IPS DF 6.9 (cell line): Measurements from ENCODE around the gene TP73.

Experiments used
- DNase-seq: peaks from one replicate; pipeline ENCODE4 v3.0.0-alpha.2; 2013; ENCODE audit warnings: low read depth, low spot score
- H3K27ac ChIP-seq: one replicate; pipeline ENCODE4 v1.5.1; 2013; ENCODE audit warnings: low read length, control low read depth
- H3K27me3 ChIP-seq: 2 replicates; pipeline ENCODE4 v1.6.1; 2013; ENCODE audit warnings: mild to moderate bottlenecking, low read length; ENCODE audit not compliant: control insufficient read depth, insufficient read depth
- H3K36me3 ChIP-seq: 2 replicates; pipeline ENCODE4 v1.6.1; 2013; ENCODE audit warnings: low read length; ENCODE audit not compliant: control insufficient read depth, insufficient read depth
- H3K4me1 ChIP-seq: 2 replicates; pipeline ENCODE4 v1.6.1; 2013; ENCODE audit warnings: low read length; ENCODE audit not compliant: control insufficient read depth, insufficient read depth
- H3K4me3 ChIP-seq: 2 replicates; pipeline ENCODE4 v1.5.1; 2013; ENCODE audit warnings: mild to moderate bottlenecking, low read length
- H3K9me3 ChIP-seq: 2 replicates; pipeline ENCODE4 v1.6.1; 2013; ENCODE audit warnings: low read length, inconsistent platforms; ENCODE audit not compliant: control insufficient read depth, insufficient read depth
- WGBS: extraction: QIAGEN DNeasy Blood & Tissue Kit; methylation state at CpG from one replicate; pipeline ENCODE4 v1.1.7; 2013; ENCODE audit warnings: mixed read lengths, missing lambda C conversion rate; ENCODE audit not compliant: insufficient read length, insufficient coverage; 5-methylcytosine and 5-hydroxymethylcytosine counted together

Gene TP73

DNA sequence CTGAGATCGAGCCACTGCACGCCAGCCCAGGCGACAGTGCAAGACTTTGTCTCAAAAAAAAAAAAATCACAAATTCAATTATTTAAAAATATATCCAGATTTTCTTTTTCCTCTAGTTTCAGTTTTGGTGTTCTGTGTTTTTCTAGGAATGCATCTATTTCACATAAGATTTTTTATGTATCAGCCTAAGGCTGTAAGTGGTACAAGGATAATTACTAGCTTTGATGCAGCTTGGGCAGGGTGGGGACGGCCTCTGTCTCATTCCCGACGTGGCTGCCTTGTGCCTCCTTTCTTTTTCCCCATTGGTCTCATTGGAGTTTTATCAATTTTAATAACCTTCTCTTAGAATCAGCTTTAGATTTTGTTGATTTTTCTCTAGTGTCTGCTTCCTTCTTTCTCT lies 106.8 kb downstream of the TP73 start:
- DNase-seq, result no peak
- H3K9me3 ChIP-seq, result no peaks in the 10 kb centered on the region; the same call in 1 of the 2 replicates
- H3K4me1 ChIP-seq, result no peaks in the 10 kb centered on the region
- H3K27ac ChIP-seq, result no peak overlapping the region
- no CpG with 5 or more reads among the region's 6 CpGs for WGBS
- no peaks in the 10 kb centered on the region for H3K27me3 ChIP-seq
- no peaks in the 10 kb centered on the region for H3K36me3 ChIP-seq
- H3K4me3 ChIP-seq, result no peak overlapping the region

DNA sequence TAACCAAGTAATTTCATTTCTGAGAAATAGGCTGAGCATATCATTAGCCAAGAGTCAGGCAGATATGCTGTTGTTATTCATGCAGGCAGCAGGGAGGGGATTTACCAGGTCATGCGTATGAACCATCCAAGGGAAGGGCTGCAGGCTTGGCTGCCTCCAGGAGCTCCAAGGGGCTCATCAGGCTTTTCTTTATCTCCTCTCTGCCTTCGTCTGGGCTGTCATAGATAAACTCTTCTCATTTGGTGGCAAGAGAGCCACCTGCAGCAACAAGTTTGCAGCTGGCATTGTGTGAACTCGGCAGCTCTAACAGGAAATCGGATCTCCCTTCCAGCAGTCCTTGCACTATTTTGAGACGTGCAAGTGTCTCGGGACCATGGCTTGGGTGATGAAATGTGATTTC lies 107.5 kb downstream of the TP73 start:
- no CpG with 5 or more reads among the region's 6 CpGs for WGBS
- H3K4me3 ChIP-seq, result no peak overlapping the region
- H3K27me3 ChIP-seq, result no peaks in the 10 kb centered on the region
- no peak overlapping the region for H3K27ac ChIP-seq
- H3K9me3 ChIP-seq, result no peaks in the 10 kb centered on the region; the same call in 1 of the 2 replicates
- no peaks in the 10 kb centered on the region for H3K4me1 ChIP-seq
- no peak for DNase-seq
- H3K36me3 ChIP-seq, result no peaks in the 10 kb centered on the region

- no CpG with 5 or more reads among the region's 17 CpGs for WGBS
- Histone ChIP-seq H3K4me1 (no peaks in the 10 kb centered on the region), H3K36me3 (no peaks in the 10 kb centered on the region), H3K4me3 (no peak overlapping the region), H3K9me3 (no peaks in the 10 kb centered on the region; the same call in 1 of the 2 replicates), H3K27ac (no peak overlapping the region), H3K27me3 (no peaks in the 10 kb centered on the region)
- no peak for DNase-seq
These were observed 109.1 kb downstream of the TP73 start for GRCh38 chr1:3761296-3762010.

DNA sequence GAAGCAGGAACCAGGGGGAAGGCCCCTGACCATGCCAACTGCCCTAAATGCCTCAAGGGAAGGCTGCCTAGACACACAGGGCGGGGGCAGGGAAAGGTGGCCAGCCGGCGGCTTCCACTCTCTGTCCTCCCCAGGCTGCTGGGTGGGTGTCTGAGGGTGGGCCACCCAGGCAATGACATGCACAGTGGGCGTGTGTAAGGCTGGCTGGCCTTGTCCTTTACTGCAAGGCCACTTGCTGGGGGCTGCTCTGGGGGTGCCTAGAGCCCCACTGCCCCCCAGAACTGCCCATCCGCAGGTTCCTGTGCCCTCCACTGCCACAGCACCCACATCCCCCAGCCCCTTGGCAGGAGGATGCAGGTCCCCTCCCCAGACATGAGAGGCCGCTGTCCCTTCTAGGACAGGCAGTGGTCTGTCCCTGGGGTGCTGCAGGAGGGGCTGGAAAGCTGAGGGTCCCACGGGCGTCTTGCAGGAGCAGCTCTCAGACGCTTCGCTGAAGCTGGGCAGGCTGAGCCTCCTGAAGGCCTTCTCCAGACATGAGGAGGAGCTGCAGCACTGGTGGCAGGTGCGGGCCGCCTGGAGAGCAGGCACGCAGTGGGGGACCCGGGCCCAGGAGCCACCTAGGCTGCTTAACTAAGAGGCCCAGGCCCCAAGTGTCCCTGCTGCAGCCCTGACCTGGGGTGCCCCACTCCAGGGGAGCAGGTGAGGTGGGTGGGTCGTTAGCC lies 110.0 kb downstream of the TP73 start:
- Histone ChIP-seq H3K4me3 (no peak overlapping the region), H3K4me1 (no peaks in the 10 kb centered on the region), H3K36me3 (no peaks in the 10 kb centered on the region), H3K27me3 (no peaks in the 10 kb centered on the region), H3K27ac (no peak overlapping the region), H3K9me3 (no peaks in the 10 kb centered on the region; the same call in 1 of the 2 replicates)
- no peak for DNase-seq
- no CpG with 5 or more reads among the region's 15 CpGs for WGBS

- no peak overlapping the region for H3K4me3 ChIP-seq
- H3K27ac ChIP-seq, result no peak overlapping the region
- no peak for DNase-seq
- H3K4me1 ChIP-seq, result no peaks in the 10 kb centered on the region
- H3K27me3 ChIP-seq, result no peaks in the 10 kb centered on the region
- no CpG with 5 or more reads among the region's 12 CpGs for WGBS
- H3K9me3 ChIP-seq, result no peaks in the 10 kb centered on the region; the same call in 1 of the 2 replicates
- no peaks in the 10 kb centered on the region for H3K36me3 ChIP-seq
These were observed 110.5 kb downstream of the TP73 start for GRCh38 chr1:3762873-3763228.

- no peak overlapping the region for H3K27ac ChIP-seq
- no peak overlapping the region for H3K4me3 ChIP-seq
- no peaks in the 10 kb centered on the region for H3K27me3 ChIP-seq
- H3K9me3 ChIP-seq, result no peaks in the 10 kb centered on the region; the same call in 1 of the 2 replicates
- DNase-seq, result no peak
- no CpG with 5 or more reads among the region's 31 CpGs for WGBS
- H3K36me3 ChIP-seq, result no peaks in the 10 kb centered on the region
- no peaks in the 10 kb centered on the region for H3K4me1 ChIP-seq
These were observed 111.2 kb downstream of the TP73 start for GRCh38 chr1:3763351-3764125.

DNA sequence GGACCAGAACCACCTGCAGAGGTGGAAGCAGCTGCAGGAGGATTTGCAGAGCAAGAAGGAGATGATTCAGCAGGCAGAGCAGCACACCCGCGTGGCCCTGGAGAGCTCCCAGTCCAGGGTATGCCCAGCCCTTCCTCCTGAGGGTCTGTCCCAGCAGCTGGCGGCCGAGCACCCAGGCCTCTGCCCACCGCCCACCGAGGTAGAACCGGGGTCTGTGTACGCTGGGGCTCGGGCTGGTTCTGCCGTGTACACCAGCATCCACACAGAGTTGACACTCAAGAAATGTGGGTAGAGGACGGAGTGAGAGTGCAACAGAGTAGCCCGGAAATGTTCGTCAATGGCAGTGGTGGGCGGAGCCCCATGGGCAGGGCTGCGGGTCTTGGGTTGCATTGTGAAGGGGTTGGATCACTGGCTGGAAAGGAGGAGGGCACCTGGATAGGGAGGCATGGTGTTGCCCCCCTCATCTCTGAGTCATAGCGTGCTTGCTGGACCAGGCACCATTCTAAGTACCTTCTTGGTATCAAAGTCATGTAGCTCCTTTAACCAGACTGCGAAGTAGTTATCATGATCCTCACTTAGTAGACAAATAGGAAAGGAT lies 115.1 kb downstream of the TP73 start:
- Histone ChIP-seq H3K9me3 (no peaks in the 10 kb centered on the region), H3K27ac (no peak overlapping the region)
- WGBS, result no CpG with 5 or more reads among the region's 17 CpGs

DNA sequence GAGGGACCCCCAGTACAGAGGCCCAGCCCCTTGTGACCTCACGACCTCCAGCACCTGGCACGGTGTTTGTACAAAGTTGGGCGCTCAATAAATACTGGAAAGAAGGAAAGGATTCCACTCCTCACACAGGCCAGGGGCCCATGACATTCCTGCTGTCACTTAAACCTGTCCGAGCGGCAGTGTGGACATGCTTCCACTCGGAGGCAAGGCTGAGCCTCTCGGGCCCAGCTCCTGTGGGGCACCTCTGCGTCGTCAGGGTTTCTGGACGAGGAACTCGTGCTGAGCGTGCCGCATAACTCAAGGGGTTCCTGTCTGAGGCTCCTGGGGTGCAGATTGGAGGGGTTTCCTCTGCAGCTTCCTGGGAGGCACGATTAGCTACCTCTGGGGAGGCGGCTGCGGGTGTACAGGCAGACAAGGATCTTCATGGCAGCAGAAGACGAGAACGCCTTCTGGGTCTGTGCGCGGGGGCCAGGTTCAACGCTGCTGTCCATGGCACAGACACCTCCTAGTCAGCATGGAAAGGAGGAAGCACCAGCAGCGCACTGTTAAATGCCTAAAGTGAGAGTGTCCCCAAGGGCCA lies 116.6 kb downstream of the TP73 start:
- no peak for DNase-seq
- H3K9me3 ChIP-seq, result no peaks in the 10 kb centered on the region
- no peaks in the 10 kb centered on the region for H3K36me3 ChIP-seq
- WGBS, result no CpG with 5 or more reads among the region's 22 CpGs
- H3K27ac ChIP-seq, result no peak overlapping the region
- no peak overlapping the region for H3K4me3 ChIP-seq
- peaks cover 7% of the 10 kb centered on the region; the same call in 1 of the 2 replicates for H3K4me1 ChIP-seq
- no peaks in the 10 kb centered on the region for H3K27me3 ChIP-seq

More for the DNA sequence above, 115.1 kb downstream of the TP73 start:
- Histone ChIP-seq H3K36me3 (no peaks in the 10 kb centered on the region), H3K4me1 (peaks cover 3% of the 10 kb centered on the region; the same call in 1 of the 2 replicates), H3K27me3 (no peaks in the 10 kb centered on the region), H3K4me3 (no peak overlapping the region)
- no peak for DNase-seq

GRCh38 chr1:3770047-3770765 lies 117.9 kb downstream of the TP73 start:
- no peak for DNase-seq
- Histone ChIP-seq H3K4me3 (no peak overlapping the region), H3K27me3 (no peaks in the 10 kb centered on the region), H3K36me3 (no peaks in the 10 kb centered on the region), H3K27ac (no peak overlapping the region), H3K4me1 (peaks cover 8% of the 10 kb centered on the region), H3K9me3 (no peaks in the 10 kb centered on the region)
- WGBS, result no CpG with 5 or more reads among the region's 16 CpGs
